Uterus (tissue), 2 donors: ENCODE results near the gene HIRIP3.

ENCODE experiments used
- POLR2A ChIP-seq, 2 donors: fragments of 450-650 bp; IDR thresholded peaks; one replicate each; pipeline ENCODE4 v1.6.1; 2016; ENCODE audit warnings: antibody characterized with exemption in 2 of 2, mild to moderate bottlenecking in 1 of 2, moderate library complexity in 1 of 2
- TF ChIP-seq, protein P1 (sequence below), 4 experiments: fragments of 200-600 bp in 2 of 4; fragments of 450-650 bp in 2 of 4; sonication (generic) in 2 of 4; IDR thresholded peaks; one replicate each; pipeline ENCODE4 v1.5.1; 2016 to 2019; ENCODE audit warnings: antibody characterized with exemption in 4 of 4, mild to moderate bottlenecking in 2 of 4, moderate library complexity in 1 of 4

DNA sequence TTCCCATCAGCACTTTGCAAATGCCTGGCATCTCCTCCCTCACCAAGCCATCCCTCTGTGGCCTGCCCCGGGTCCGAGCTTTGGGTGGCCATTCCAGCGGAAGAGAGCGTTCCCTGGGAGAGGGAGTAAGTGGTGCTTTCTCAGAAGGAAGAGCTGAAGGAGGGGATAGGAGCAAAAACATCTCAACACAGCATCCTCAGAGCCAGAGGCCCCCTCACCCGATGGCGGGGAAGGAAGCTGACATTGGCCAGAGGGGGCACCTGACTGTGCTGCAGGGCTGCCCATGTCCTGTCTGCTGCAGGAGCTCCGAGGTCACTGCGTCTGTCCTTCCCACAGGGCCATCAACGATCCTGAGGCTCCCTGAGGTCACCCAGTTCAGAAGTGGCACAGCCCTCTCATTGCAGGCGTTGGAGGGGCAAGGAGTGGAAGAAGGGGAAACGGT, 36.1 kb upstream of the HIRIP3 start:
- TF ChIP-seq POLR2A (IDR thresholded peaks at IDR 0.05), result no peak
- TF ChIP-seq, protein P1, sequence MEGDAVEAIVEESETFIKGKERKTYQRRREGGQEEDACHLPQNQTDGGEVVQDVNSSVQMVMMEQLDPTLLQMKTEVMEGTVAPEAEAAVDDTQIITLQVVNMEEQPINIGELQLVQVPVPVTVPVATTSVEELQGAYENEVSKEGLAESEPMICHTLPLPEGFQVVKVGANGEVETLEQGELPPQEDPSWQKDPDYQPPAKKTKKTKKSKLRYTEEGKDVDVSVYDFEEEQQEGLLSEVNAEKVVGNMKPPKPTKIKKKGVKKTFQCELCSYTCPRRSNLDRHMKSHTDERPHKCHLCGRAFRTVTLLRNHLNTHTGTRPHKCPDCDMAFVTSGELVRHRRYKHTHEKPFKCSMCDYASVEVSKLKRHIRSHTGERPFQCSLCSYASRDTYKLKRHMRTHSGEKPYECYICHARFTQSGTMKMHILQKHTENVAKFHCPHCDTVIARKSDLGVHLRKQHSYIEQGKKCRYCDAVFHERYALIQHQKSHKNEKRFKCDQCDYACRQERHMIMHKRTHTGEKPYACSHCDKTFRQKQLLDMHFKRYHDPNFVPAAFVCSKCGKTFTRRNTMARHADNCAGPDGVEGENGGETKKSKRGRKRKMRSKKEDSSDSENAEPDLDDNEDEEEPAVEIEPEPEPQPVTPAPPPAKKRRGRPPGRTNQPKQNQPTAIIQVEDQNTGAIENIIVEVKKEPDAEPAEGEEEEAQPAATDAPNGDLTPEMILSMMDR (IDR thresholded peaks at IDR 0.05), result no peak
